ENCODE measurements around the gene ETAA1.

The ETAA1 gene

GRCh38 chr2:67438337-67438736 lies 41.2 kb downstream of the ETAA1 start:
- DNase-seq: no peak

- peak in 1 of 2 experiments; percentile 8 for DNase-seq
Observed at GRCh38 chr2:67445652-67446268, 48.6 kb downstream of the ETAA1 start.

GRCh38 chr2:67446491-67446911 lies 49.4 kb downstream of the ETAA1 start:
- DNase-seq: peak; percentile 42 to 79

- DNase-seq: no peak
Observed at GRCh38 chr2:67448648-67449047, 51.5 kb downstream of the ETAA1 start.

- DNase-seq: peak in 1 of 2 experiments; percentile 61
Observed at GRCh38 chr2:67451086-67451832, 54.1 kb downstream of the ETAA1 start.

GRCh38 chr2:67453310-67453709 lies 56.2 kb downstream of the ETAA1 start:
- no peak for DNase-seq

- peak in 1 of 2 experiments; percentile 14 for DNase-seq
Observed at GRCh38 chr2:67455219-67456142, 58.3 kb downstream of the ETAA1 start.

- DNase-seq: peak in 1 of 2 experiments; percentile 60
Observed at GRCh38 chr2:67456428-67456827, 59.3 kb downstream of the ETAA1 start.

GRCh38 chr2:67457699-67458098 lies 60.6 kb downstream of the ETAA1 start:
- no peak for DNase-seq

GRCh38 chr2:67459761-67460160 lies 62.6 kb downstream of the ETAA1 start:
- DNase-seq: no peak

All from NCI-H2081 (cell line).